PC-3 (cell line): ENCODE results near the gene MAML2.

Experiments used
- CTCF ChIP-seq: fragments of 300-600 bp; sonication (generic); conservative IDR thresholded peaks from 2 replicates; pipeline ENCODE4 v1.5.1; 2017; ENCODE audit warnings: antibody characterized with exemption, low read depth, mild to moderate bottlenecking, low read length
- EZH2 ChIP-seq: fragments of 300-600 bp; sonication (generic); IDR thresholded peaks from one replicate; pipeline ENCODE4 v1.6.1; 2017; ENCODE audit warnings: antibody characterized with exemption, mild to moderate bottlenecking, low read length; ENCODE audit not compliant: unreplicated experiment

- no peak for TF ChIP-seq CTCF
- TF ChIP-seq EZH2 = no peak
Observed at GRCh38 chr11:96084610-96085318, 258.2 kb downstream of the MAML2 start.
